ENCODE data around the gene ADGRB2.

Gene ADGRB2

DNA sequence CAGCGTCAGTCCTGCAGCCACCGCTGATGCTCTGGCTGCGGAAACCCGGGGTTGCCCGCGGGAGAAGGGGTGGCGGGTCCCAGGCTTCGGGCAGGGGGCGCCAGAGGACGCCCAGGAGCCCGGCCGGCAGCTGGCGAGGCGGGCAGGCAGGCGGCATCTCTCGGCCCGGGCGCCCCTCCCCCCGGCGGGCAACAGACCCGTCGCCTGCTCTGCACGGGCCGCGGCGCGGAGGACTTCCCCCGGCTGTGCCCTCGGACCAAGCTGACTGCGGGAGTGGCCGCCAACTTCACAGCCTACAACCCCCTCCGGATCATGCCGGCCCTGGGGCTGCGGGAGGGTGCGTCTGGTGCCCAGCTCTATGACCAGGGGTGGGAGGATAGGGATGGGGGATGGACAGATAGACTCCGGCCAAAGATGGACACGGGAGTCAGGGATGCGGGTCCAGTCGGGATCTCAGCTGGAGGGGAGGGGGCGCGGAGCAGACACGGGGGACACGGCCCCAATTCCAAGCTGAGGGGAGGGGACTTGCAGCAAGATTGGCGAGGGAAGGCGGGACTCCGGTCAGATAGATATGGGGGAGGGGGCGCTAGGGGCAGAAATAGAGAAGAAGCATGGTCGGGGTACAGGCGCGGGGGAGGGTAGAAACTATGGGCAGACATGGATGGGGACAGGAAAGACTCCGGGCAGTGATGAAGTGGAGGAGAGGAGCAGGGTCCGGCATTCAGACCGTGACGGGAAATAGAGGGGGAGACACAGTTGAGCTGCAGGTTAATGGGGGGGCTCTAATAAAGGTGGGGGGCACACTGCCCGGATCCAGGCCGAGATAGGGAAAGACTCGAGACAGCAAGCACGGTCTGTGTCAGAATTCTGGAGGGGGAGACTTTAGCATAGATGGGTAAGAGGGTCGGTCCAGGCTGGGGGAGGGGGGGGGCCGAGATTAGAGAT is 1.1 kb downstream of the ADGRB2 start:
- DNase-seq (ENCODE audit: low read depth): peak; percentile 52

DNA sequence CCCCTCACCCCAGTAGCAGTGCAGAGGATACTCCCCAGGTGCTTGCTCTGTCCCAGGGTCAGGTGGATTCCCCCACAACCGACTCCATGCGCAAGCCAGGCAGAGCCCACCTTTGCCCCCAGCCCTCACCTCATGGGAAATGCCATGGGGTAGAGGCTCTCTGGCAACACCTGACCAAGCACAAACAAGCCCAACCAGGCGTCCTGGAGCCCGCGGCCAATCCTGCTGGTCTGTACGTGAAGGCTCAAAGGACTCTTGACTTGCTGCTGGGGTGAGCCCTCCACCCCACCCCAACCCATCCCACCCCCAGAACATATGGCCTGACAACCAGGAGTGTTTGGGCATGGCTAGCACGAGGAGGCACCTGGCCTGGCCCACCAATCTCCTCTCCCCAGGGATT is 1.8 kb downstream of the ADGRB2 start:
- DNase-seq (ENCODE audit: low read depth): no peak

DNA sequence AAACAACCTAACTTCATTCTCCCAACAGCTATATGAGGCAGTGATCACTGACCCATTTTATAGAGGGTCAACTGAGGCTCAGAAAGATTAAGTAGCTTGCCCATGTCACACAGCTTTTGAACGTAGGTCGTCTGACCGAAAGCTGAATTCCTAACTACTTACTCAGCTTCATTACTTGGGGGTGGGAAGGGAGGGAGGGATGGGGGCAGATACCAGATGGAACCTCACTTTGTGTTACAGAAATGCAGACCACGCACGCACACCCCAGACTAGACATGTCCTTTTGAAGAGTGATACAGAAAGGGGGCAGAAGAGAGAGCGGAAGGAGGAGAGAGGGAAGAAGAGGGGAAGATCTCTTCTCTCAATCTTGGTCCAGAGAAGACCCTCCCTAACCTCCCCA is 2.3 kb downstream of the ADGRB2 start:
- no peak for DNase-seq (ENCODE audit: low read depth)

DNA sequence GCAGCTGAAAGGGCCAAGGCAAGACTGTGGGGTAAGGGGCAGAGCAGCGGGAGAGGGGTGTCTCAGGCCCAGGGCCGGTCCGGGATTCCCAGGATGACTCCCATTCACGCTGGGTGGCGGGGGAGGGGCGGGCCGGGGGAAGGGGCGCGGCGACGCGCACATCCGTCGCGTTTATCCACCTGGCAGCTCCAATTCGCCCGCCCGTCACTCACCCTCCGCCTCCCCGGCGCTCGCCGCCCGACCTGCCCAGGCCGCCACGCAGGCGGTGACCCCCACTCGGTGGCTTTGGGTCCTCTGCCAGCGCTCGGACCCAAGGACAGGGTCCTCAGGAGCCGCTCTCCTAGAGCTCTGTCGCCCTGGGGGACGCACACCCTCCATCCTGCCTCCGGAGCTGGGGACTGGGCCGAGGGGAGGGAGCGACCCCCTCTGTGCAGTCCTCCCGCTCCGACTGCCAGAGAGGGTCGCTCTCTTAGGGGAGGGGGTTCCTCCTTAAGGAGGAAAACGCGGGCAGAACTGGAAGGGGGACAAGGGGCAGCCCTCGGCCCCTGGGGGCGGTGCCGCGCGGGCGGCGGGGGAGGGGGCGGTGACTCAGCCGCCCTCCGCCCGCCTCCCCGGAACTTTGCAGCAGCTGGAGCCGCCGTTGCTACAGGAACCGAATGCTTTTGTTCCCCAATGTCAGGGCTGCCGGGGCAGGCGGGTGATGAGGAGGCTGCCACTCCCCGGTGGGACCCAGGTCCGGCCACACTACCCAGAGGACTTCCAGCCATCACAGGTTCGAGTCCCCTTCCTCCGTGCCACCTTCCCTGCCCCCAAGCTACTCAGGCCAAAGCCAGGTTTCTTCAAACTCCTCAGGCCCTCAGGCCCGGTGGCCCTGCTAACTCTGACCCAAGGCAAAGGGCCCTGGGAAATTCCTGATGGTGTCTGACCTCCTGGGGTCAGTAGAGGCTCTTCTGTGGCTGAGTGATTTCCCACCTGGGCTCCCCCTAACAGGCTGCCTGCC is 3.4 kb downstream of the ADGRB2 start:
- DNase-seq (ENCODE audit: low read depth): peak; percentile 47

DNA sequence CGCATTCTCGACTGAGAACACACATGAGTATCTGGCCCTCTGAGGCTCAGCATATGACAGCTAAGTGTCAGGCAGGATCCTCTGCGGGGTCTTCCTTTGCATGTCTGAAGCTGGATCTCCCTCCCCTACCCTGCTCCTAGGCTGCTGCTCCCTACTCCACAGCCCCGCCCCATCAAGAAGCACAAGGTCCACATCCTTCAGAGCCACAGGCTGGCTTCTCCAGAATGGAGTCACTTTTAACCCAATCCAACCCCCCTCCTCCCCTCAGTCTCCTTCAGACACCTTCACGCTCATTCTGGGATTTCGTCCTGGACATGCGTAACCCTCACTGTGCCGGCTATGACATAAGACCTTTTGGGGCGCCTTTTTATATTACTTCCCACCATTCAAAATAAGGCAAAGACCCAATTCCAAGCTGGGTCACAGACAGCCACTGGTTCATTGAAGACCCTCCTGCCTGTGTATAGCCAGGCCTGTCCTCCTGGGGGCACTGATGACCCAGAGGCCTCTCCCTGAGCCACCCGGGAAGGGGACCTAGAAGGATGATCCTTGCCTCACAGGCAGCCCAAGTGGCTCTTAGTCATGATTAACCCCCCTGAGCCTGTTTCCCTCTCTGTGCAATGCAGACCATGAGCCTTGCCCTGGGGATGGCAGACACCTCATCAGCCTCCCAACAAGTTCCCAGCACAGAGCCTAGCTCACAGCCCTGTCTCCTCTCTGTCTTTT is 4.7 kb downstream of the ADGRB2 start:
- no peak for DNase-seq (ENCODE audit: low read depth)

DNA sequence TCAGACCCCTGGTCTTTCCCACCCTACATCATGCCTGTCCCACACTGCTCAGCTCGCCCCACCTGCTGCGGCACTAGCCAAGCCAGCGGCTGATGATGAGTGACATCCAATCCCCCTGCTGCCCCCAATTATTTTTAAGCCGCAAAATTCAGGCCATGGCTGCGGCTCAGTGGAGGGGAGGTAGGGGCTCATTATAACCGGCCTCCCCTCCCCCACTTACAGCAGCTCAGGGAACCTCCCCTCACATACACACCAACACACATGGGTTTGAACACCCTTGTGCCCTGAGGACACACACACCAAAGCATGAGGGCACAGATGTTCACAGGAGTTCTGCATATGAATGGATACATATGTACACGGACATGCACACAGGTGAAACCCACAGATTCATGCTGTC is 5.3 kb downstream of the ADGRB2 start:
- DNase-seq (ENCODE audit: low read depth): no peak

DNA sequence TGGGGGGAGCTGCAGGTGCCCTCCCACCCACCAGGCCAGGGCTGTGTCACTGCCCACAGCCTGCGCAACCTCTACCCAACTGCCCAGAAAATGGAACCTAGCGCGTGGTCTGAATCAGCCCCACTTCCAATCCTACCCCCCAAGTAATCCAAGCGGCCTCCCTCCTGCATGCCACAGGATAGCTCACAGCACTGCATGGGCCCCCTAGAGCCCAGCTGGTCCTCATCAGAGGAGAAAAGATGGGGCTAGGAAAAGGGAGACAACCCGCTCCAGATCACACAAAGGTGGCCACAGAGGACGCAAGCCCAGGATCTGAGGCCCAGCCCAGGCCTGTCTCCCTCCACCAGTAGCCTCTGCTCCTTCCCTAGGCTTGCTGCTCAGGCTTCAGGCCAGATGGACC is 6.2 kb downstream of the ADGRB2 start:
- no peak for DNase-seq (ENCODE audit: low read depth)

DNA sequence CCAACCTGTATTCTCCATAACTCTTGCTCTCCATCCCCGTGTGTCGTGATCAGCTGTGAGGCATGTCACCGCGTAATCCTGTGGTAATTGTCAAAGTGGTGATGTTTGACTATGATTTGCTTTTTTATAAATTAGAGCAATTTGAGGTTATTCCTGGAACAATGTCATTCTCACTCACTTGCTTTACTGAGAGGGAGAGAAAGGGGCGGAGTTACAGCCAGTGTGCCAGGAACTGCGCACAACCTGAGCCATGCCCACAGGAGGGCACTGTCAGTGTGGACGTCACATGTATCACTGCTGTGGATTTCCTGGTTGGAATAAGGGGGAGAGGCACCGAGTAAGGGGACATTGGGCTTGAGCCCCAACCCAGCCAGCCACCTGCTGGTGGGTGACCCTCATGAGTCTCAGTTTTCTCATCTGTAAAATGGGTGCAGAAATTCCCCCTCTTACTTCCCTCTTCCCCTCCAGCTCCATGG is 6.9 kb downstream of the ADGRB2 start:
- DNase-seq (ENCODE audit: low read depth): no peak

DNA sequence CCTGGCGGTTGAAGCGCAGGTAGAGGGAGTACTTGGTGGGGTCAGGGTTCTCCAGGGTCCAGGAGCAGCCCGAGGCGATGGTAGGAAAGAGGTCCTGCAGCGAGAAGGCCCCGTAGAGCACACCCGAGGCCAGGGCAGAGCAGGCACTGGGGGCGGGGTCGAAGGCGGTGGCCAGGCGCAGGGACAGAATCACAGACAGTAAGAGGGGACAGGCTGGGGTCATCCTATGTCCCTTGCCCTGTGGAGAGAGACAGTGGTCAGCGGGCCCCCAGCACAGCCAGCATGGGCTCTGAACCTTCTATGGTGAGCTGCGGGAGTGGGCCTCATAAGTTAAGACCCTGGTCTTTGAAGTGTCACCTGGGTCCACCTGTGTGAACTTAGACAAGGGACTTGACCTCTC is 7.6 kb downstream of the ADGRB2 start:
- DNase-seq (ENCODE audit: low read depth): no peak

DNA sequence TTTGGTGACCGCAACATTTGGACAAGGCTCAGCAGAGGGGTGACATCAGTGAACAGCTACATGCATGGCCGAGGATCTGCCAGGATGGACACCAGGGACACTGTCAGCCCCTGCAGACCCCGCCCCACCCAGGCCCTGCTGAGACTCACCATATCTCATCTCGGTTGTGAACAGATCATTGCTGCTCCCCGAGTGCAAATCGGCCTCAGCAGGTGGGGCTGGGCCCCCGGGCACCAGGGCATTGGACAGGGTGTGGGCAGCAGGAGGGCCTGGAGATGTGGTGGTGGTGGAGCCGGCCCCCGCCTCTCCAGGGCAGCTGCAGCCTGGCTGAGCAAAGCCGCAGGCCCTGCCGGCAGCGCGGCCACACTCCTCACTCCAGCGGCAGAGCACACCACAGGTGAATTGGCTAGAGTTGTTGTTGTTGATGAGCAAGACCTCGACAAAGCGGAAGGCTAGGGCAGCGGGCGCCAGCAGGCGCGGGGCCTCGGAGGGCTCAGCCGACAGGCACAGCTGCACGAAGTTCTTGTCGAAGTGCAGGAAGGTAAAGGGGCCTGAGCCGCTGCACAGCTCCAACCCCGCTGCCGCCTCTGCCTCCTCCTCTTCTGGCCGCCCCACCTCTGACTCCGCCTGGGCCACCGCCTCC is 8.2 kb downstream of the ADGRB2 start:
- DNase-seq (ENCODE audit: low read depth): no peak

DNA sequence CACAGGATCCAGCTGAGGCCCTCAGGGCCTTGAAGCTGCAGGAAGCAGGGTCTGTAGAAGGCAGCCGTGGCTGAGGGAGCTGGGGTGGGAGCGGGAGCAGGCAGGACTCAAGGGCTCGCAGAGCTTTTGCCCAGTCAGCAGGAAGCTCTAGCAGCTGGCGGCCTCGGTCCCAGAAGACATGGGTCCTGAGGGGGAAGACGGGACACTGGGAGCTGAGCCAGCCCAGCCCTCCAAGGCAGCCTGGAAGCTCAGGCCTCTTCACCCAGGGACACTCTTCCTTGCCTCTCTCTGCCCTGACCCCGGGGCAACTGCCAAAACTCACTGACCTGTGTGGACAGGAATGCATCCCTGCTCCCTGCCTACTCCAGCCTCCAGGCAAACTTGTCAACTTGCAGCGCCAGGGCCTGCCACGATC is 8.9 kb downstream of the ADGRB2 start:
- no peak for DNase-seq (ENCODE audit: low read depth)

DNA sequence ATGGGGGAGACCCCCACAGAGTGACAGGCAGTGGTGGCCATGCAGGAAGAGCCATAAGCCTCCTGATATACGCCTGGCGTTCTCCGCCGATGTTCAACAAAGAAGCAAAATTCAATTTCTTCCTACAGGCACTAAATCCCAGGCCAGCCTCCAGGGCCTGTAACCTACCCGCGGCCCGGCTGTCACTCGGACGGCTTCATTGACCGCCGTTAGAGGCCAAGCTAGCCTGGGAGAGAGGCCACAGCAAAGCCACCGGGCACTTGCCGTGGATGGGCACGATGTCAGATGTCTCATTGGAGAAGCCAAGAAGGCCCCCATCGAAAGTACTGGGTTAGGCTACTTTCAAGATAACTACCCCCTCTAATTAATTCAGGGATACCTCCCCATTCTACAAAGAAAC is 9.7 kb downstream of the ADGRB2 start:
- DNase-seq (ENCODE audit: low read depth): no peak

DNA sequence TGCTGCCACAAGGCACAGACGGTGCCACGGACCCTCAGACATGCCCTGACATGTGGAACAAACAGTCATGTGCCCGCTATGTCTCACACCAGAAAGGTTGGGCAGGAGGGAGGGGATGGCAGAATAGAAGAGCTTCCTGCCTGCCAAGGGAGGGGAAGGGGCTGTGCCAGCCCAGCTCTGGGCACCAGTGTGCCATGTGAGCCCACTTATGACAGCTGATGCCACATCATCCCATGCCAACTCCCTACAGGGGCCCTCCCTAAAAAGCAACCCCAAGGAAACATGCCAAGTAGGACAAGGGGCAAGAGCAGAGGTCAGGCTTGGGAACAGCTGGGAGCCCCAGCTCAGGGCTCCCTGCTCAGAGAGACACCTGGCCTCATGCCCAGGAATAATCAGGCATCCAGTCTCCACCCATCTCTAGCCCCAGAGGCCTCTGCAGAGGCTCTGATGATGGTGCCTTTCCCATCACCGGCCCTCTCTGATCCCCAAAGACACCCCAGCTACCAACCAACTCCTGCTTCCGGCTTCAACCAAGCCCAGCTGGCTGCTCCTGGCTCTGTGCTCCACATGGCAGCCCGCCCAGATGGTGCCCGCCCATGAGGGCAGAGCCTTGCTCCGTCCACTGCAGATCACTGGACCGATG is 10.3 kb downstream of the ADGRB2 start:
- no peak for DNase-seq (ENCODE audit: low read depth)

DNA sequence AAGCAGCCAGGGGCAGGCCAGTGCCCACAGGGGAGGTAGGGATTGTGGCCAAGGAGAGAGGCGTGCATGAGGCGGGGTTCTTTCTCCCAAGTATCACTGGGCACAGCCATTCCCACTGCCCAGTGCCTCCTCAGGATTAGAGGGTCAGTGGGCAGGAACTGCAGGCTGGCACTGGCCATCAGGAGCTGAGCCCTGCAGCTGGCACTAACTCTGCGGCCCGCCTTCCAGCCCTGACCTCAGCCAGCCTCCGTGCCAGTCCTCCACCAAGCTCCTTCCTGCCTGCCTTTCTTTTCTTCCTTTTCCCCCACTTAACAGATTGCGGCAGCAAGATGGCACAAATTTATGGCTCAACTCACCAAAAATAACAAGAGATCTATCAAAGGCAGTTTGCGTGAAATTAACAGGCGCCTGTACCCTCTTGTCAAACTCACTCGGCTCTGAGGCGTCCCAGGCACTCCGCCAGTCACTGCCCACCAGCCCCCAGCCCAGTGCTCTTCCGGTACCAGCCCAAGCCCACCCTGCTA is 11.1 kb downstream of the ADGRB2 start:
- no peak for DNase-seq (ENCODE audit: low read depth)

DNA sequence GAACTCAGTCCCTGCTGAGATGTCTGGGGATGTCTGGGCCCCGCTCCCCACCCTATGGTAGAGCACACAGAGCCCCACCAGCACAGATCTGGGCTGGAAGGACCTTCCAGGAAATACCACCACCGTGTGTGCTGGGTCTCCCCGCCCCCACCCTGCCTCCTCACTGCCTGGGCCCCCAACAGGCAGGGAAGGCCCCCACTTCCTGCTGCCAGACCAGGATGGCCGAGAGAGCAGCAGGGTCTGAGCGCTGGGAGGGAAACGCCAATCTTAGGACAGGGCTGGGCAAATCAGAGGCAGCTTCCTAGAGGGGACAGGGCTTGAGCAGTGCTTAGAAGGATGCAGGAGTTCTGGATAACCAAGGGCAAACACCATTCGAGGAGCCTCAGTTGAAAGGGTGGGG is 11.9 kb downstream of the ADGRB2 start:
- DNase-seq (ENCODE audit: low read depth): no peak

DNA sequence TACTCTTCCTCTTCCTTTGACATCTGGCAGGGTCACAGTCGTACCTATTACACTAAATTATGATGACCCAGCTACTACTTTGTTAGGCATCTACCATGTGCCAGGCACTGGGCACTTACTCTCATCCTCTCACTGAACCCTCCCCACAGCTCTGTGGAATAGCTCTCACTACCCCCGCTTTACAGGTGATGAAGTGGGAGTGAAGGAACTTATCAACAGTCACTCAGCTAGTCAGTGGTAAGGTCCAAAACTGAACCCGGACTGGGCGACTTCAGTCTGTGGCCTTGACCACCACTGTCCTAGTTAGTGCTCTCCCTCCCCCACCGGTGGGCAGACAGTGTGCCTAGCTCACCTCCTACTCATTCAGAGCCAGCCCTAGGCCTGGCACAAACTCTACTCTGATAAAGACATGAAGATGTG is 12.3 kb downstream of the ADGRB2 start:
- DNase-seq (ENCODE audit: low read depth): no peak

DNA sequence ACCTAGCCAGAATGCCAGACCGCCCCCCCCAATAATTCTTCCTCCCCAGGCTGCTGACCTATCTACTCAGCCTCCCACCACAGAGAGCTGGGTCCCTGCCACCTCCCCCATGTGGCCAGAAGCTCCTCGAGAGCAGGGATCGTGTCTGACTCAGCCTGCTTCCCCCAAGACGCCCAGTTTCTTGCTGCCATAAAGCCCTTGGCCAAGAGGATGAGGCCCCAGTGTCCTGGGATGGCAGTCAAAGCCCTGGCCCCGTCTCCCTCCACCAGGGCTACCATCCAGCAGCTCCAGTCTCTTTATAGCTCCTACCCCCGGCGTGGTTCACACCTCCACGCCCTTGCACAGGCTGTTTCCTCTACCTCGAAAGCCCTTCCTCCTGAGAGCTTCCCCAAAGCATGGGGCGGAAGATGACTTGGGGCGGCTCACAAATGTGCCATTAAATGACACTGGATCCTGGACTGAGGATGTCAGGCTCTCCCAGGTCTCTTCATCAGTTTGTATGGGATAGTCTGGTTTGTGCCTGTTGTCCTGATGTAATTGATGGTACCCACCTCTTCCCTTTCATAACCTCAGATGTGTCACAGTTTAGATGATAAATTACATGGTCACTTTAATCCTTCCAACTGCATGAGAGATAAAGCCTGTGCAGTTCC is 13.2 kb downstream of the ADGRB2 start:
- peak; percentile 25 for DNase-seq (ENCODE audit: low read depth)

DNA sequence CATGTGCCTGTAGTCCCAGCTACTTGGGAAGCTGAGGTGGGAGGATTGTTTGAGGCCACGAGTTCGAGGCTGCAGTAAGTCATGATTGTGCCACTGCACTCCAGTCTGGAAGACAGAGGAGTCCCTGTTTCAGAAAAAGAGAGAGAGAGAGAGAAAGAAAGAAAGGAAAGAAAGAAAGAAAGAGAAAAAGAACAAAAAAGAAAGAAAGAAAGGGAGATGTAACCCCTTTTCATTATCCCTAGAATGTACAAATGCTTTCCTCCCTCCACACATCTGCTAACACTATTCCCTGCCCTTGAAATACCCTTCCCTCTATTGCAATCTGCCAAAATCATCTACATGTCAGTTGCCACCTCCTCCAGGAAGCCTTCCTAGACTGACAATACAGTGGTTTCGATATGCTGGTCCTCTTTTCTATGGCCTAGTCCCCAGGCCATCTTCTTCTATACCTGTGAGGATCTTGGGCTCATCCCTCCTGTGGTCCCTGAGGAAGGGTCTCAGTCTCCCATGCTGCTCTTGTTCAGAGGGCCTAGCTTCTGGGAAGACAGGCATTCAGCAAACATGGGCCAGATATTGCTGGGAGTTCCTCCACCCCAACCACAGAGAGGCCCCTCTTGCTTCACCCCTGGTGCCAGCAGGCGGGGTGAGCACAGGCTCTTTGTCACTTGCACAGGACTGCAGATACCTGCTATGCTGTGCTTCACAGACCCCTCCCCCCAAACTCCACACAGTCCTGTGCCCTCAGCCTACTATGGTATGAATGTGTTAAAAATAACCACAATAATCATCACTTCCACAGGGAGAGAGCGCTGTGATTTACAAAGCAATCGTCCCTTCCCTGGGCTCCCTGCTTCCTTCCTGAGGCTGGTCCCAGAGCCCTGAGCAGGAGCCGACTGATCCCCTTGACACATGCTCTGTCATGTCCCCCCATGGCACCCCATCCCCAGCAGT is 14.1 kb downstream of the ADGRB2 start:
- no peak for DNase-seq (ENCODE audit: low read depth)

DNA sequence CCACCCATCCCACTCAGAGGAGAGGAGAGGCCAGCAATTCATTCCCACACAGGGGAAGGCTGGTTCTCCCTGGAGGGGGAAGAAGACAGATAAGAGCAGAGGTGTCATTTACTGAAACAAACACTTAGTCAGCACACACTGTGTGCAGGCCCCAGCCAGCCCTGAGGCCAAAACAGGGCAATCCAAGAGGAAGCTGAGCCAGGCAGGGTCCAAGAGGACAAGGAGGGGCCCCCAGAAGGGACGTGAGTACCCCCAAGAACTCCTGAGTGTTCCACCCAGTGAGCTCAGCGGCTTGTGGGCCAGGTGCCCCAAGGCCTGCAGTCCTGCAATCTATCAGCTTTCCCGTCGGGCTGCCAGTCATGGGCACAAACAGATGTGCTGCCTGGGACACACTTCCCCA is 15.8 kb downstream of the ADGRB2 start:
- DNase-seq (ENCODE audit: low read depth): no peak

Data from activated gamma-delta T cell treated with anti-CD3 and anti-CD28 coated beads, Interleukin-2, amount 50 U/mL, for 16 hours (primary cell).